Fibroblast of lung (primary cell): ENCODE data around the gene TLR2. TPM values are rescaled to one million over a fixed set of nuclear protein-coding genes. Genes with fewer than 3 reads are reported as not detected.

Experiments
- DNase-seq, 2 donors: peaks; one replicate each; pipeline versions ENCODE4 v3.0.0 to v3.0.0-alpha.2; 2010; ENCODE audit warnings: low read depth in 2 of 2
- H2AFZ ChIP-seq: 2 replicates; pipeline ENCODE4 v1.5.1; 2012; ENCODE audit warnings: low read length, control low read depth, inconsistent platforms
- H3K27ac ChIP-seq: 2 replicates; pipeline ENCODE4 v1.5.1; 2011; ENCODE audit warnings: low read length, control low read depth; ENCODE audit not compliant: insufficient read depth
- H3K27me3 ChIP-seq: 2 replicates; pipeline ENCODE4 v1.5.1; 2011; ENCODE audit warnings: mild to moderate bottlenecking, low read length; ENCODE audit not compliant: control insufficient read depth, insufficient read depth
- H3K36me3 ChIP-seq: 2 replicates; pipeline ENCODE4 v1.5.1; 2011; ENCODE audit warnings: low read length; ENCODE audit not compliant: control insufficient read depth, insufficient read depth
- H3K4me1 ChIP-seq: 2 replicates; pipeline ENCODE4 v1.5.1; 2011; ENCODE audit warnings: low read length; ENCODE audit not compliant: control insufficient read depth, insufficient read depth; ENCODE audit errors: extremely low read depth
- H3K4me2 ChIP-seq: 2 replicates; pipeline ENCODE4 v1.5.1; 2011; ENCODE audit warnings: low read length, control low read depth; ENCODE audit not compliant: insufficient read depth; ENCODE audit errors: extremely low read depth
- H3K4me3 ChIP-seq, 4 experiments: fragments of 200-600 bp in 1 of 4; sonication (generic) in 1 of 4; replicated peaks in 1 of 4; 2 replicates each; pipeline ENCODE4 v1.5.1; 2011 to 2016; ENCODE audit warnings: low read length in 4 of 4, low read depth in 3 of 4, mild to moderate bottlenecking in 3 of 4, control low read depth in 2 of 4, inconsistent platforms in 1 of 4, mixed read lengths in 1 of 4; ENCODE audit not compliant: insufficient read depth in 1 of 4; ENCODE audit errors: control extremely low read depth in 1 of 4
- H3K79me2 ChIP-seq: 2 replicates; pipeline ENCODE4 v1.5.1; 2012; ENCODE audit warnings: mild to moderate bottlenecking, low read length, inconsistent platforms; ENCODE audit not compliant: control insufficient read depth, insufficient read depth
- H3K9ac ChIP-seq: 2 replicates; pipeline ENCODE4 v1.5.1; 2011; ENCODE audit warnings: mild to moderate bottlenecking, low read length, control low read depth; ENCODE audit not compliant: insufficient read depth
- H3K9me3 ChIP-seq: 2 replicates; pipeline ENCODE4 v1.5.1; 2012; ENCODE audit warnings: low read depth, low read length; ENCODE audit not compliant: control insufficient read depth, insufficient read depth
- H4K20me1 ChIP-seq: 2 replicates; pipeline ENCODE4 v1.5.1; 2011; ENCODE audit warnings: low read length; ENCODE audit not compliant: control insufficient read depth, insufficient read depth; ENCODE audit errors: extremely low read depth
- EZH2 ChIP-seq: IDR thresholded peaks from 2 replicates; pipeline ENCODE4 v1.5.1; 2012; ENCODE audit warnings: low read length, control low read depth, mild to moderate bottlenecking; ENCODE audit errors: missing control alignments
- polyA plus RNA-seq, 2 donors: library from polyadenylated mRNA; depleted of rRNA in 1 of 2; stranded (reverse) in 1 of 2; unstranded in 1 of 2; fragments of >200 nt; gene quantifications; 2 replicates each; pipeline ENCODE4 v1.2.1, GENCODE V29; 2011 to 2012; ENCODE audit warnings: missing spikeins in 1 of 2
- total RNA-seq: library from RNA; depleted of rRNA; stranded (reverse); fragments of >200 nt; gene quantifications from 2 replicates; pipeline ENCODE4 v1.2.1, GENCODE V29; 2014
- TF ChIP-seq, protein P1 (sequence below), 2 donors: IDR thresholded peaks in 1 of 2; conservative IDR thresholded peaks in 1 of 2; 1 replicate in 1 of 2; 2 replicates in 1 of 2; pipeline ENCODE4 v1.5.1; 2011 to 2012; ENCODE audit warnings: low read length in 2 of 2, control low read depth in 1 of 2, inconsistent platforms in 1 of 2, low read depth in 1 of 2, mild to moderate bottlenecking in 1 of 2

TLR2 gene
- total and polyA plus RNA-seq, 2 donors (not counting 1 experiment from before 2014, with no cell fraction given) = under 0.01 to 0.17 TPM

DNA sequence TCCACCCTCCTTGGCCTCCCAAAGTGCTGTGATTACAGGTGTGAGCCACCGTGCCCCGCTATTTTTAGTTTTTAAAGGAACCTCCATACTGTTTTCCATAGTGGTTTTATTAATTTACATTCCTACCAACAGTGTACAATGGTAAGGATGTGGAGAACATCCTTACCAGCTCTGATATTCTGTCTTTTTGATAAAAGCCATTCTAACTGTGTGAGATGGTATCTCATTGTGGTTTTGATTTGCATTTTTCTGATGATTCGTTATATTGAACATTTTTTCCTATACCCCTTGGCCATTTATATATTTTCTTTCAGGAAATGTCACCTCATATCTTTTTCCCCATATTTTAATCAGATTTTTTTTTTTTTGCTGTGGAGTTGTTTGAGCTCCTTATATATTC lies 14.2 kb upstream of the TLR2 start:
- H3K36me3 ChIP-seq = no peaks in the 10 kb centered on the region
- no peak overlapping the region for H2AFZ ChIP-seq
- H3K9me3 ChIP-seq = no peaks in the 10 kb centered on the region
- no peak overlapping the region for H3K27ac ChIP-seq
- H3K4me1 ChIP-seq = no peaks in the 10 kb centered on the region
- H3K4me2 ChIP-seq = no peak overlapping the region
- TF ChIP-seq EZH2 = no peak
- no peak for DNase-seq
- no peaks in the 10 kb centered on the region for H3K27me3 ChIP-seq
- H3K79me2 ChIP-seq = no peaks in the 10 kb centered on the region
- no peaks in the 10 kb centered on the region for H4K20me1 ChIP-seq
- no peak overlapping the region for H3K9ac ChIP-seq
- H3K4me3 ChIP-seq = no peak overlapping the region

DNA sequence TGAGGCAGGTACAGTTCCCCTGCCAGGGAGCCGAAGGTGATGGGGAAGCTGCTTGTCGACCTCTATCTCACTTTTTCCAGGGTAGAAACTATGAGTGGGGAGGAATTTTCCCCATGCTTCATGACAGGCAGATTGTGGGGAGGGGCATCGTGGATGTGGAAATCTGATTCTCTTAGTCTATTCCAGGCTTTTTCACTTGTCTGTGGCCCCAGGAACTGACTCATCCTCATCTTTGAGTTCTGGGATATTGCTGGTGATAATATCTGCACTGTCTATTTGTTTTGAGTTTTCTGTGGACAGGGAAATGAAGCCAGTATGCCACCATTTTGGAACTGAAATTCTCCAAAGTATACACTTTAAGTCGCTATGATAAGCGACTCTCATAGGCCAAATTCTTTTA lies 7.6 kb upstream of the TLR2 start:
- TF ChIP-seq, protein P1, sequence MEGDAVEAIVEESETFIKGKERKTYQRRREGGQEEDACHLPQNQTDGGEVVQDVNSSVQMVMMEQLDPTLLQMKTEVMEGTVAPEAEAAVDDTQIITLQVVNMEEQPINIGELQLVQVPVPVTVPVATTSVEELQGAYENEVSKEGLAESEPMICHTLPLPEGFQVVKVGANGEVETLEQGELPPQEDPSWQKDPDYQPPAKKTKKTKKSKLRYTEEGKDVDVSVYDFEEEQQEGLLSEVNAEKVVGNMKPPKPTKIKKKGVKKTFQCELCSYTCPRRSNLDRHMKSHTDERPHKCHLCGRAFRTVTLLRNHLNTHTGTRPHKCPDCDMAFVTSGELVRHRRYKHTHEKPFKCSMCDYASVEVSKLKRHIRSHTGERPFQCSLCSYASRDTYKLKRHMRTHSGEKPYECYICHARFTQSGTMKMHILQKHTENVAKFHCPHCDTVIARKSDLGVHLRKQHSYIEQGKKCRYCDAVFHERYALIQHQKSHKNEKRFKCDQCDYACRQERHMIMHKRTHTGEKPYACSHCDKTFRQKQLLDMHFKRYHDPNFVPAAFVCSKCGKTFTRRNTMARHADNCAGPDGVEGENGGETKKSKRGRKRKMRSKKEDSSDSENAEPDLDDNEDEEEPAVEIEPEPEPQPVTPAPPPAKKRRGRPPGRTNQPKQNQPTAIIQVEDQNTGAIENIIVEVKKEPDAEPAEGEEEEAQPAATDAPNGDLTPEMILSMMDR (conservative IDR thresholded peaks at IDR 0.05 in 1 of 2, IDR thresholded peaks at IDR 0.05 in 1 of 2; ENCODE audit: low read depth in 1 of 2, low read length in 2 of 2) = no peak
- TF ChIP-seq EZH2 = no peak
- H3K4me1 ChIP-seq = no peaks in the 10 kb centered on the region
- no peak overlapping the region for H3K4me2 ChIP-seq
- H2AFZ ChIP-seq = no peak overlapping the region
- H3K27ac ChIP-seq = no peak overlapping the region
- H4K20me1 ChIP-seq = no peaks in the 10 kb centered on the region
- H3K4me3 ChIP-seq = no peak overlapping the region
- no peaks in the 10 kb centered on the region for H3K9me3 ChIP-seq
- H3K36me3 ChIP-seq = no peaks in the 10 kb centered on the region
- no peaks in the 10 kb centered on the region for H3K79me2 ChIP-seq
- H3K9ac ChIP-seq = no peak overlapping the region
- no peaks in the 10 kb centered on the region for H3K27me3 ChIP-seq
- DNase-seq = peak in 1 of 2 donors; percentile 55

DNA sequence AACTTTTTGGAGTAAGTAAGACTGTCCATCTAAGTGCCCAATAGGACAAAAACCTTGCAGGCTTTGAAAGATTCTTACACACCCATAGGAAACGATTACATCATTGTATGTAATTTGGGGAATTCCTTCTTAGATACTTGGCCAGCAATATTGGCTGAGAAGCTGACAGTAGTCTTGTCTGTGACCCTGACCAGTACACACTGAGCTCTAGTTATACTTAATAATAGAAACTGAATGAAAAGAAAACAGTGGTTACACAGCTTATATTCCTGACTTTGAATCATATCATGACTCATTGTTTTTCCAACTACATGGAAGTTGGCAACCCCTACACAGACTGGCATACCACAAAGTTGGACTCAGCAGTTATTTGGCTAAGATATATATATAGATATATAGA lies 7.1 kb upstream of the TLR2 start:
- Histone ChIP-seq H3K4me3 (no peak overlapping the region), H3K9me3 (no peaks in the 10 kb centered on the region), H3K36me3 (no peaks in the 10 kb centered on the region), H4K20me1 (no peaks in the 10 kb centered on the region), H3K79me2 (no peaks in the 10 kb centered on the region), H3K27ac (no peak overlapping the region), H3K4me2 (no peak overlapping the region), H3K4me1 (no peaks in the 10 kb centered on the region), H3K27me3 (no peaks in the 10 kb centered on the region), H2AFZ (no peak overlapping the region), H3K9ac (no peak overlapping the region)
- peak; percentile 75 to 93 for DNase-seq
- TF ChIP-seq, protein P1 (conservative IDR thresholded peaks at IDR 0.05 in 1 of 2, IDR thresholded peaks at IDR 0.05 in 1 of 2; ENCODE audit: low read depth in 1 of 2, low read length in 2 of 2) = no peak
- no peak for TF ChIP-seq EZH2
